Naive B cell (primary cell): ENCODE data around the gene TMC1. TPM values are rescaled to one million over a fixed set of nuclear protein-coding genes. Genes with fewer than 3 reads are reported as not detected.

Experiments used
- ATAC-seq, 2 donors: fragments of 150-1000 bp; cut with Tn5 transposase; 2 replicates each; pipeline ENCODE4 v1.10.0; 2021; ENCODE audit warnings: low read depth in 2 of 2, mild to moderate bottlenecking in 2 of 2, moderate library complexity in 2 of 2
- DNase-seq: peaks from one replicate; pipeline ENCODE4 v3.0.0; 2022
- H3K27ac Mint-ChIP-seq, 6 donors: one replicate each; pipeline ENCODE4 v1.8.0; 2020 to 2022; ENCODE audit warnings: mild to moderate bottlenecking in 6 of 6, mixed read lengths in 6 of 6, moderate library complexity in 5 of 6, inconsistent platforms in 2 of 6
- H3K27me3 Mint-ChIP-seq, 3 donors: one replicate each; pipeline ENCODE4 v1.8.0; 2021 to 2022; ENCODE audit warnings: mixed read lengths in 3 of 3, mild to moderate bottlenecking in 1 of 3
- H3K36me3 Mint-ChIP-seq, 2 donors: one replicate each; pipeline ENCODE4 v1.8.0; 2020 to 2022; ENCODE audit warnings: mixed read lengths in 2 of 2, inconsistent platforms in 1 of 2, mild to moderate bottlenecking in 1 of 2
- H3K4me1 Mint-ChIP-seq, 3 donors: one replicate each; pipeline ENCODE4 v1.8.0; 2020 to 2022; ENCODE audit warnings: mixed read lengths in 3 of 3, inconsistent platforms in 1 of 3, mild to moderate bottlenecking in 1 of 3, moderate library complexity in 1 of 3
- H3K4me3 Mint-ChIP-seq, 8 donors: one replicate each; pipeline ENCODE4 v1.8.0; 2020 to 2022; ENCODE audit warnings: mild to moderate bottlenecking in 8 of 8, mixed read lengths in 8 of 8, moderate library complexity in 8 of 8, inconsistent platforms in 2 of 8
- H3K9me3 Mint-ChIP-seq, 7 donors: one replicate each; pipeline ENCODE4 v1.8.0; 2020 to 2022; ENCODE audit warnings: mixed read lengths in 7 of 7, mild to moderate bottlenecking in 5 of 7, inconsistent platforms in 2 of 7, moderate library complexity in 1 of 7
- polyA plus RNA-seq, 6 donors: library from polyadenylated mRNA; unstranded; fragments of 300-500 nt; fragmentation: Illumina TruSeq; gene quantifications; one replicate each; pipeline ENCODE4 v1.2.3, GENCODE V29; 2021; ENCODE audit warnings: low read depth in 6 of 6

TMC1 gene
- polyA plus RNA-seq, 6 donors from 2014 or later, result not detected

- no peak for ATAC-seq
- no peaks in the 10 kb centered on the region for H3K4me1 Mint-ChIP-seq
- H3K4me3 Mint-ChIP-seq, result no peak overlapping the region
- peaks cover 0 to 8% (median 0%) of the 10 kb centered on the region in 7 donors for H3K9me3 Mint-ChIP-seq
- no peak for DNase-seq
- no peaks in the 10 kb centered on the region for H3K36me3 Mint-ChIP-seq
- H3K27ac Mint-ChIP-seq, result no peak overlapping the region
- peaks cover 0 to 2% (median 0%) of the 10 kb centered on the region in 3 donors for H3K27me3 Mint-ChIP-seq
Observed at GRCh38 chr9:72884508-72884907, 363.1 kb downstream of the TMC1 start.

Other genes starting within 250 kb of the TMC1 start
- gene ZFAND5, start 156.4 kb upstream of the TMC1 start, polyA plus RNA-seq, result 100 to 1,000 TPM in 1 of 6 donors, 10 to 100 TPM in 5; 59.6 to 100 (median 75.3) TPM